ENCODE measurements around the gene CCDC134. TPM values are rescaled to one million over a fixed set of nuclear protein-coding genes. Genes with fewer than 3 reads are reported as not detected.

The CCDC134 gene
- total and polyA plus RNA-seq, 9 of the 15 experiments (the other 6 are each of a cell fraction or from before 2014, with no cell fraction given), result 0.56 to 11.9 (median 5.3) TPM

DNA sequence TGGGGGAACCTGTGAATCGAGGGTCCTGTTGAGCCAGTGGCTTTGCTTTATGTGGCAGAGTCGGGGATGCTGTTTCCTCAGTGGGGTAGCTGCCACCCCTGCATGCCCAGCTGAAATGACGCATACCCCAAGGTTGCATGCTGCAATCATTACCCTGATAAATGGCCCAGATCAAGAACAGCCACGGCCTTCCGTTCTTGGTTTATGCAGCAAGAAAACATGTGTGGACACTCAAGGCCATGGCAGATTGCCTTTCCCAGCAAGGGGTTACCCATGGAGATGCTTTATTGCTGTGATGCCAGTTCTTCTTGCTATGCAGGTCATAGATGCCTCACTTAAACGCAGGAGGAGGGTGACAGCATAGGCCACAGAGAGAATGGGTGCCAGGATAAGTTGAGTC, 18.1 kb downstream of the CCDC134 start (continued):
- no peak for TF ChIP-seq NR2C1 (IDR thresholded peaks at IDR 0.05)
- TF ChIP-seq NR2C1 (tag; IDR thresholded peaks at IDR 0.05), result no peak

DNA sequence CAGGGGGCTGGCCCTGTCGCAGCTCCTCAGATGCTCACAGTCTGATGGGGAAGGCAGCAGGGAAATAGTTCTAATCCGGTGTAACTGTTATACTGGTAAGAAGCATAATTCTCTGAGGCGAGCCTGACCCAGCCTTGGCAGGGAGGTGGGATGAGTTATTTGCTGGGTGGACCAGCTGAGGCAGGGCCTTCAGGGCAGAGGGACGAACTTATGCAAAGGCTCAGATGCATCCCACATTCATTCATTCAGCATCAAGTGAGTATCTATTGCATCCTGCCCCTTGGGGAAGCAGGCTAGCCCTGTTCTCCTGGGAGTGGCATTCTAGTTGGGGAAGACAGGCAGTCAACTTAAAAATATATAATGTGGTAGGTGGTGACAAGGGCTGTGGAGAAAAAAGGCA, 18.8 kb downstream of the CCDC134 start:
- no peak overlapping the region for H3K27ac ChIP-seq (ENCODE audit: extremely low read depth, low read depth, low read length)
- WGBS (ENCODE audit: insufficient coverage, low coverage, missing lambda C conversion rate), result 92% methylated on average over 4 of the region's 4 CpGs
- no peak for ATAC-seq
- ChIA-PET POLR2A (interaction anchor here (0.6 kb wide), 1 partner anchor 329 kb away, joined by 3 read pairs; no protein-coding TSS in a partner anchor), CTCF (ENCODE audit: low intra/inter-chr PET ratio) (no interaction called here)
- H3K27me3 ChIP-seq (ENCODE audit: control insufficient read depth in 2 of 2, insufficient read depth in 2 of 2, low read length in 2 of 2), result no peaks in the 10 kb centered on the region
- H2AFZ ChIP-seq (ENCODE audit: low read depth, low read length), result no peak overlapping the region
- peaks cover 43% of the 10 kb centered on the region; the same call in 2 of the 3 replicates for H3K36me3 ChIP-seq (ENCODE audit: control insufficient read depth, insufficient read depth, low read length)
- no peaks in the 10 kb centered on the region for H4K20me1 ChIP-seq (replicated peaks; ENCODE audit: control insufficient read depth, insufficient read depth, low read length)
- H3K4me2 ChIP-seq (ENCODE audit: insufficient read depth, low read length), result no peak overlapping the region
- in situ Hi-C loops (cut with MboI) (no loop called here), intact Hi-C loops (cut with micrococcal nuclease) (no loop called here)
- no peaks in the 10 kb centered on the region for H3K9me3 ChIP-seq (replicated peaks; ENCODE audit: control insufficient read depth, insufficient read depth, low read depth, low read length)
- no peak for FAIRE-seq
- no peaks in the 10 kb centered on the region for H3K79me2 ChIP-seq (ENCODE audit: control insufficient read depth, insufficient read depth, low read length)
- no peak overlapping the region for H3K4me3 ChIP-seq
- no peak overlapping the region for H3K9ac ChIP-seq (ENCODE audit: insufficient read depth in 1 of 2, low read depth in 2 of 2, low read length in 2 of 2)
- BruUV-seq (replicated peaks), result no TSS peak
- H3K9me1 ChIP-seq (ENCODE audit: control insufficient read depth, insufficient read depth, low read length), result no peaks in the 10 kb centered on the region
- peaks cover 0 to 10% of the 10 kb centered on the region in 2 experiments; a peak in 3 of 5 replicates for H3K4me1 ChIP-seq (replicated peaks in 1 of 2; ENCODE audit: control insufficient read depth in 2 of 2, insufficient read depth in 2 of 2, low read length in 2 of 2)
- DNase-seq (ENCODE audit: extremely low read depth in 1 of 4, low spot score in 3 of 4), result no peak
- TF ChIP-seq ZNF212 (CRISPR knock-in tag; IDR thresholded peaks at IDR 0.05), result no peak
- TF ChIP-seq ZSCAN32 (CRISPR knock-in tag; IDR thresholded peaks at IDR 0.05), result no peak
- TF ChIP-seq, protein P1, sequence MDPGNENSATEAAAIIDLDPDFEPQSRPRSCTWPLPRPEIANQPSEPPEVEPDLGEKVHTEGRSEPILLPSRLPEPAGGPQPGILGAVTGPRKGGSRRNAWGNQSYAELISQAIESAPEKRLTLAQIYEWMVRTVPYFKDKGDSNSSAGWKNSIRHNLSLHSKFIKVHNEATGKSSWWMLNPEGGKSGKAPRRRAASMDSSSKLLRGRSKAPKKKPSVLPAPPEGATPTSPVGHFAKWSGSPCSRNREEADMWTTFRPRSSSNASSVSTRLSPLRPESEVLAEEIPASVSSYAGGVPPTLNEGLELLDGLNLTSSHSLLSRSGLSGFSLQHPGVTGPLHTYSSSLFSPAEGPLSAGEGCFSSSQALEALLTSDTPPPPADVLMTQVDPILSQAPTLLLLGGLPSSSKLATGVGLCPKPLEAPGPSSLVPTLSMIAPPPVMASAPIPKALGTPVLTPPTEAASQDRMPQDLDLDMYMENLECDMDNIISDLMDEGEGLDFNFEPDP (CRISPR knock-in tag; IDR thresholded peaks at IDR 0.05), result no peak
- TF ChIP-seq NFXL1 (CRISPR knock-in tag; IDR thresholded peaks at IDR 0.05), result no peak
- TF ChIP-seq NEUROD1 (IDR thresholded peaks at IDR 0.05; ENCODE audit: borderline replicate concordance, low read depth, low read length, partially characterized antibody), result no peak
- no peak for TF ChIP-seq ZNF445 (CRISPR knock-in tag; IDR thresholded peaks at IDR 0.05; ENCODE audit: low read depth)
- TF ChIP-seq DACH1 (IDR thresholded peaks at IDR 0.05; ENCODE audit: partially characterized antibody), result no peak
- no peak for TF ChIP-seq SP2 (IDR thresholded peaks at IDR 0.05; ENCODE audit: extremely low read depth, low read depth, low read length, poor library complexity, severe bottlenecking)
- TF ChIP-seq CBX1 (IDR thresholded peaks at IDR 0.05; ENCODE audit: low read depth), result no peak
- TF ChIP-seq SIX5 (IDR thresholded peaks at IDR 0.05; ENCODE audit: borderline replicate concordance in 1 of 2, insufficient read depth in 1 of 2, low read depth in 1 of 2, low read length in 2 of 2), result no peak
- TF ChIP-seq RBM34 (IDR thresholded peaks at IDR 0.05; ENCODE audit: borderline replicate concordance, insufficient read depth, low read length), result no peak
- TF ChIP-seq, protein P2, sequence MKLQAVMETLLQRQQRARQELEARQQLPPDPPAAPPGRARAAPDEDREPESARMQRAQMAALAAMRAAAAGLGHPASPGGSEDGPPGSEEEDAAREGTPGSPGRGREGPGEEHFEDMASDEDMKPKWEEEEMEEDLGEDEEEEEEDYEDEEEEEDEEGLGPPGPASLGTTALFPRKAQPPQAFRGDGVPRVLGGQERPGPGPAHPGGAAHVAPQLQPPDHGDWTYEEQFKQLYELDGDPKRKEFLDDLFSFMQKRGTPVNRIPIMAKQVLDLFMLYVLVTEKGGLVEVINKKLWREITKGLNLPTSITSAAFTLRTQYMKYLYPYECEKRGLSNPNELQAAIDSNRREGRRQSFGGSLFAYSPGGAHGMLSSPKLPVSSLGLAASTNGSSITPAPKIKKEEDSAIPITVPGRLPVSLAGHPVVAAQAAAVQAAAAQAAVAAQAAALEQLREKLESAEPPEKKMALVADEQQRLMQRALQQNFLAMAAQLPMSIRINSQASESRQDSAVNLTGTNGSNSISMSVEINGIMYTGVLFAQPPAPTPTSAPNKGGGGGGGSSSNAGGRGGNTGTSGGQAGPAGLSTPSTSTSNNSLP (IDR thresholded peaks at IDR 0.05; ENCODE audit: borderline replicate concordance, low read depth, low read length), result no peak
- TF ChIP-seq TAL1 (IDR thresholded peaks at IDR 0.05), result no peak
- TF ChIP-seq EWSR1 (IDR thresholded peaks at IDR 0.05; ENCODE audit: borderline replicate concordance, low read depth, partially characterized antibody), result no peak
- TF ChIP-seq SMC3 (conservative IDR thresholded peaks at IDR 0.05; ENCODE audit: insufficient read depth, low read depth, low read length), result no peak
- TF ChIP-seq ILF3 (IDR thresholded peaks at IDR 0.05; ENCODE audit: borderline replicate concordance), result no peak
- TF ChIP-seq TRIM24 (IDR thresholded peaks at IDR 0.05), result no peak
- TF ChIP-seq, protein P3, sequence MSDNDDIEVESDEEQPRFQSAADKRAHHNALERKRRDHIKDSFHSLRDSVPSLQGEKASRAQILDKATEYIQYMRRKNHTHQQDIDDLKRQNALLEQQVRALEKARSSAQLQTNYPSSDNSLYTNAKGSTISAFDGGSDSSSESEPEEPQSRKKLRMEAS (CRISPR knock-in tag; IDR thresholded peaks at IDR 0.05), result no peak

All from K562 (cell line).